ACC112 (cell line): ENCODE data around the gene COL23A1.

Experiments
- H2AFZ ChIP-seq: fragments of 200-600 bp; sonication (generic); one replicate; pipeline ENCODE4 v1.6.0; 2017; ENCODE audit warnings: antibody characterized with exemption, low read length; ENCODE audit not compliant: unreplicated experiment
- H3K27ac ChIP-seq: fragments of 200-600 bp; sonication (generic); 2 replicates; pipeline ENCODE4 v1.5.1; 2014; ENCODE audit warnings: low read depth, mild to moderate bottlenecking, antibody characterized with exemption, low read length, moderate library complexity
- H3K27me3 ChIP-seq: fragments of 200-600 bp; sonication (generic); 2 replicates; pipeline ENCODE4 v1.6.1; 2014; ENCODE audit warnings: mild to moderate bottlenecking, antibody characterized with exemption, low read length, moderate library complexity, mixed read lengths; ENCODE audit not compliant: insufficient read depth
- H3K36me3 ChIP-seq: fragments of 200-600 bp; sonication (generic); 2 replicates; pipeline ENCODE4 v1.6.1; 2016; ENCODE audit warnings: mild to moderate bottlenecking, antibody characterized with exemption, low read length, moderate library complexity, mixed read lengths; ENCODE audit not compliant: insufficient read depth
- H3K4me1 ChIP-seq: fragments of 200-600 bp; sonication (generic); one replicate; pipeline ENCODE4 v1.6.1; 2016; ENCODE audit warnings: low read length, mixed read lengths; ENCODE audit not compliant: insufficient read depth, unreplicated experiment, control insufficient read depth
- H3K4me3 ChIP-seq: fragments of 200-600 bp; sonication (generic); 2 replicates; pipeline ENCODE4 v1.5.1; 2014; ENCODE audit warnings: mild to moderate bottlenecking, low read depth, low read length
- H3K79me2 ChIP-seq: fragments of 200-600 bp; sonication (generic); one replicate; pipeline ENCODE4 v1.6.0; 2016; ENCODE audit warnings: low read length; ENCODE audit not compliant: control insufficient read depth, unreplicated experiment, insufficient read depth

Gene COL23A1

GRCh38 chr5:178216779-178217178 is 373.4 kb downstream of the COL23A1 start:
- Histone ChIP-seq H3K79me2 (no peaks in the 10 kb centered on the region), H3K27ac (no peak overlapping the region), H3K4me3 (no peak overlapping the region), H2AFZ (no peak overlapping the region), H3K27me3 (no peaks in the 10 kb centered on the region), H3K36me3 (peaks cover 24% of the 10 kb centered on the region), H3K4me1 (no peaks in the 10 kb centered on the region)

GRCh38 chr5:178216088-178216534 is 374.1 kb downstream of the COL23A1 start:
- Histone ChIP-seq H3K36me3 (peaks cover 24% of the 10 kb centered on the region), H3K27me3 (no peaks in the 10 kb centered on the region), H3K79me2 (no peaks in the 10 kb centered on the region), H3K27ac (no peak overlapping the region), H2AFZ (no peak overlapping the region), H3K4me3 (no peak overlapping the region), H3K4me1 (no peaks in the 10 kb centered on the region)

GRCh38 chr5:178215280-178216002 is 374.8 kb downstream of the COL23A1 start:
- Histone ChIP-seq H3K79me2 (no peaks in the 10 kb centered on the region), H3K27ac (no peak overlapping the region), H2AFZ (no peak overlapping the region), H3K4me3 (no peak overlapping the region), H3K4me1 (no peaks in the 10 kb centered on the region), H3K36me3 (peaks cover 22% of the 10 kb centered on the region), H3K27me3 (no peaks in the 10 kb centered on the region)

GRCh38 chr5:178214160-178214803 is 375.9 kb downstream of the COL23A1 start:
- Histone ChIP-seq H3K27ac (no peak overlapping the region), H3K36me3 (peaks cover 26% of the 10 kb centered on the region), H3K4me3 (no peak overlapping the region), H3K4me1 (no peaks in the 10 kb centered on the region), H3K27me3 (no peaks in the 10 kb centered on the region), H3K79me2 (peaks cover 5% of the 10 kb centered on the region), H2AFZ (no peak overlapping the region)

- no peak overlapping the region for H2AFZ ChIP-seq
- no peak overlapping the region for H3K27ac ChIP-seq
- peaks cover 30% of the 10 kb centered on the region for H3K36me3 ChIP-seq
- no peaks in the 10 kb centered on the region for H3K4me1 ChIP-seq
- H3K79me2 ChIP-seq, result peaks cover 11% of the 10 kb centered on the region
- no peak overlapping the region for H3K4me3 ChIP-seq
- H3K27me3 ChIP-seq, result no peaks in the 10 kb centered on the region
Observed at GRCh38 chr5:178213748-178214151, 376.4 kb downstream of the COL23A1 start.

GRCh38 chr5:178213003-178213461 is 377.2 kb downstream of the COL23A1 start:
- Histone ChIP-seq H3K27ac (no peak overlapping the region), H3K4me1 (peaks cover 1% of the 10 kb centered on the region), H3K27me3 (no peaks in the 10 kb centered on the region), H3K4me3 (no peak overlapping the region), H3K36me3 (peaks cover 29% of the 10 kb centered on the region), H3K79me2 (peaks cover 17% of the 10 kb centered on the region), H2AFZ (no peak overlapping the region)

- H3K27ac ChIP-seq, result no peak overlapping the region
- peaks cover 34% of the 10 kb centered on the region for H3K36me3 ChIP-seq
- peaks cover 7% of the 10 kb centered on the region for H3K4me1 ChIP-seq
- no peak overlapping the region for H3K4me3 ChIP-seq
- no peak overlapping the region for H2AFZ ChIP-seq
- H3K79me2 ChIP-seq, result peaks cover 24% of the 10 kb centered on the region
- no peaks in the 10 kb centered on the region for H3K27me3 ChIP-seq
Observed at GRCh38 chr5:178212241-178213002, 377.8 kb downstream of the COL23A1 start.

GRCh38 chr5:178211095-178212048 is 378.8 kb downstream of the COL23A1 start:
- peaks cover 34% of the 10 kb centered on the region for H3K79me2 ChIP-seq
- H3K4me3 ChIP-seq, result no peak overlapping the region
- H2AFZ ChIP-seq, result no peak overlapping the region
- peaks cover 18% of the 10 kb centered on the region for H3K4me1 ChIP-seq
- H3K36me3 ChIP-seq, result peaks cover 44% of the 10 kb centered on the region
- no peak overlapping the region for H3K27ac ChIP-seq
- H3K27me3 ChIP-seq, result no peaks in the 10 kb centered on the region

- Histone ChIP-seq H3K79me2 (peaks cover 41% of the 10 kb centered on the region), H3K4me3 (no peak overlapping the region), H3K27me3 (no peaks in the 10 kb centered on the region), H2AFZ (no peak overlapping the region), H3K4me1 (peaks cover 24% of the 10 kb centered on the region), H3K27ac (no peak overlapping the region), H3K36me3 (peaks cover 45% of the 10 kb centered on the region)
Observed at GRCh38 chr5:178210686-178211085, 379.5 kb downstream of the COL23A1 start.

GRCh38 chr5:178210073-178210535 is 380.1 kb downstream of the COL23A1 start:
- Histone ChIP-seq H3K4me3 (no peak overlapping the region), H3K27me3 (no peaks in the 10 kb centered on the region), H2AFZ (no peak overlapping the region), H3K79me2 (peaks cover 47% of the 10 kb centered on the region), H3K4me1 (peaks cover 24% of the 10 kb centered on the region), H3K36me3 (peaks cover 49% of the 10 kb centered on the region), H3K27ac (no peak overlapping the region)
